T follicular helper cell (primary cell): ENCODE data around the gene KIF19.

ENCODE experiments used
- DNase-seq: peaks from one replicate; pipeline ENCODE4 v3.0.0-alpha.2; 2020; ENCODE audit warnings: low read depth

Gene KIF19

GRCh38 chr17:74305865-74306654, 20.0 kb upstream of the KIF19 start:
- no peak for DNase-seq

GRCh38 chr17:74307984-74308773, 17.8 kb upstream of the KIF19 start:
- no peak for DNase-seq

GRCh38 chr17:74309902-74310301, 16.1 kb upstream of the KIF19 start:
- no peak for DNase-seq

GRCh38 chr17:74314877-74315276, 11.1 kb upstream of the KIF19 start:
- no peak for DNase-seq

- no peak for DNase-seq
Observed at GRCh38 chr17:74316220-74316619, 9.8 kb upstream of the KIF19 start.

GRCh38 chr17:74317071-74317470, 9.0 kb upstream of the KIF19 start:
- DNase-seq, result no peak

- no peak for DNase-seq
Observed at GRCh38 chr17:74318391-74318790, 7.6 kb upstream of the KIF19 start.

GRCh38 chr17:74324521-74324920, 1.5 kb upstream of the KIF19 start:
- DNase-seq, result no peak

GRCh38 chr17:74325376-74325742, 667 bp upstream of the KIF19 start:
- DNase-seq, result no peak

GRCh38 chr17:74326506-74326905, 480 bp downstream of the KIF19 start:
- no peak for DNase-seq

GRCh38 chr17:74328487-74328886, 2.5 kb downstream of the KIF19 start:
- DNase-seq, result no peak

- no peak for DNase-seq
Observed at GRCh38 chr17:74329378-74329777, 3.4 kb downstream of the KIF19 start.

- DNase-seq, result no peak
Observed at GRCh38 chr17:74330446-74330845, 4.4 kb downstream of the KIF19 start.

GRCh38 chr17:74332017-74332650, 6.1 kb downstream of the KIF19 start:
- DNase-seq, result no peak

- DNase-seq, result no peak
Observed at GRCh38 chr17:74332763-74333283, 6.8 kb downstream of the KIF19 start.

- no peak for DNase-seq
Observed at GRCh38 chr17:74334393-74335039, 8.5 kb downstream of the KIF19 start.

GRCh38 chr17:74335529-74336062, 9.6 kb downstream of the KIF19 start:
- no peak for DNase-seq

GRCh38 chr17:74336307-74336706, 10.3 kb downstream of the KIF19 start:
- DNase-seq, result no peak

- no peak for DNase-seq
Observed at GRCh38 chr17:74337834-74338500, 11.9 kb downstream of the KIF19 start.

GRCh38 chr17:74339537-74340195, 13.6 kb downstream of the KIF19 start:
- DNase-seq, result no peak
